Measurements from ENCODE around the gene TSPAN15.

TSPAN15 gene

GRCh38 chr10:69459893-69460575 is 8.8 kb downstream of the TSPAN15 start:
- DNase-seq (ENCODE audit: low read depth) = no peak
- H3K4me3 ChIP-seq (ENCODE audit: low read length) = no peak overlapping the region
- TF ChIP-seq, protein P1, sequence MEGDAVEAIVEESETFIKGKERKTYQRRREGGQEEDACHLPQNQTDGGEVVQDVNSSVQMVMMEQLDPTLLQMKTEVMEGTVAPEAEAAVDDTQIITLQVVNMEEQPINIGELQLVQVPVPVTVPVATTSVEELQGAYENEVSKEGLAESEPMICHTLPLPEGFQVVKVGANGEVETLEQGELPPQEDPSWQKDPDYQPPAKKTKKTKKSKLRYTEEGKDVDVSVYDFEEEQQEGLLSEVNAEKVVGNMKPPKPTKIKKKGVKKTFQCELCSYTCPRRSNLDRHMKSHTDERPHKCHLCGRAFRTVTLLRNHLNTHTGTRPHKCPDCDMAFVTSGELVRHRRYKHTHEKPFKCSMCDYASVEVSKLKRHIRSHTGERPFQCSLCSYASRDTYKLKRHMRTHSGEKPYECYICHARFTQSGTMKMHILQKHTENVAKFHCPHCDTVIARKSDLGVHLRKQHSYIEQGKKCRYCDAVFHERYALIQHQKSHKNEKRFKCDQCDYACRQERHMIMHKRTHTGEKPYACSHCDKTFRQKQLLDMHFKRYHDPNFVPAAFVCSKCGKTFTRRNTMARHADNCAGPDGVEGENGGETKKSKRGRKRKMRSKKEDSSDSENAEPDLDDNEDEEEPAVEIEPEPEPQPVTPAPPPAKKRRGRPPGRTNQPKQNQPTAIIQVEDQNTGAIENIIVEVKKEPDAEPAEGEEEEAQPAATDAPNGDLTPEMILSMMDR (IDR thresholded peaks at IDR 0.05; ENCODE audit: insufficient read depth, low read depth, low read length, missing control alignments) = no peak

DNA sequence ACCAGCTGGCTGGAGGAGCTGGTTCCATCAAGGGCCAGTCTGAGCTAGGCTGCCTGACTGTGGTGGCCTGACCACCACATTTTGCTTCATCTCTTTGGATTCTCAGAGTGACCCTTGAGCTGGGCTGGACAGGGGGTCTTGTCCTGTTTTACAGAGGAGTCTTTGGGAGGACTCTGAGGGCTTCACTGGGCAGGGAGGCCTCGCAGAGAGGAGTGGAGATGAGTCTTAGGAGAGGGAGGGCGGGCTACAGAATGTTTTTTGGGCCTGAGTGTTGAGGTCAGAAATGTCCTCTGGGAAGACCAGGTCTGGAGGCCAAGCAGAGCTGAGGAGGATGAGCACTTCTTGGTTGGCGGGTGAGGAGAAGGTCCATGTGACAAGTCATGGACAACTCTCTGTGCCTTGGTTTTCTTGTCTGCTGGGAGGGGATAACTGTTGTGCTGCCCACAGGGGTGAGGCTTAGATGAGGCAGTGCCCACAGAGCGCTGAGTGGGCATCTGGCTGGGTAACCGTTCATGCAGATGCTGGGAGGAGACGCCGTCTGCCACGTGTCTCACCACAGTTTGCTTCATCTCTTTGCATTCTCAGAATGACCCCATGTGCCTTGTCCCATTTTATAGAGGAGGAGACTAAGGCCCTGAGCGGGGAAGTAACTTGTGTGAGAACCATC is 9.4 kb downstream of the TSPAN15 start:
- H3K4me3 ChIP-seq (ENCODE audit: low read length) = no peak overlapping the region
- no peak for DNase-seq (ENCODE audit: low read depth)
- TF ChIP-seq, protein P1 (IDR thresholded peaks at IDR 0.05; ENCODE audit: insufficient read depth, low read depth, low read length, missing control alignments) = no peak

- no peak for DNase-seq (ENCODE audit: low read depth)
- no peak overlapping the region for H3K4me3 ChIP-seq (ENCODE audit: low read length)
- TF ChIP-seq, protein P1 (IDR thresholded peaks at IDR 0.05; ENCODE audit: insufficient read depth, low read depth, low read length, missing control alignments) = no peak
Observed at GRCh38 chr10:69461243-69462025, 10.2 kb downstream of the TSPAN15 start.

GRCh38 chr10:69463886-69464285 is 12.6 kb downstream of the TSPAN15 start:
- TF ChIP-seq, protein P1 (IDR thresholded peaks at IDR 0.05; ENCODE audit: insufficient read depth, low read depth, low read length, missing control alignments) = no peak
- DNase-seq (ENCODE audit: low read depth) = no peak
- H3K4me3 ChIP-seq (ENCODE audit: low read length) = no peak overlapping the region

DNA sequence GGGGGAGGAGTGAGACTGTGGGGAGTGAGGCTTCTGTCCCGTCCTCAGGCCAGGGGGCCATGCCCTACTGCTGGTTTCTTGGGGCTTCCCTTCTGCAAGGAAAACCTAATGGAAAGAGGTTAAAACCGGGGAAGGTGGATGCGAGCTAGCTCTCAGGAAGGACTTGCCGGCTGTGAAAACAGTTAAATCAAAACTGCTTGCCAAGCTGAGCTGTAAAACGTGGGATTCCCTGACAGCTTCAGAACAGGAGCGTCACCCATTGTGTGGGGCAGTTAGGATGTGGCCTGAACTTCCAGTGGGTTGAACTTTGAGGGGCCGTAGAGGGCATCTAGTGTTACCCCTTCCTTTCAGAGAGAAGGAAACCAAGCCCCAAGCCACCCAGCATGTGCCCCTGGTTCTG is 13.1 kb downstream of the TSPAN15 start:
- TF ChIP-seq, protein P1 (IDR thresholded peaks at IDR 0.05; ENCODE audit: insufficient read depth, low read depth, low read length, missing control alignments) = no peak
- no peak for DNase-seq (ENCODE audit: low read depth)
- H3K4me3 ChIP-seq (ENCODE audit: low read length) = no peak overlapping the region

GRCh38 chr10:69464801-69465401 is 13.6 kb downstream of the TSPAN15 start:
- no peak overlapping the region for H3K4me3 ChIP-seq (ENCODE audit: low read length)
- DNase-seq (ENCODE audit: low read depth) = no peak
- TF ChIP-seq, protein P1 (IDR thresholded peaks at IDR 0.05; ENCODE audit: insufficient read depth, low read depth, low read length, missing control alignments) = no peak

Measured in epithelial cell of esophagus (primary cell).